Gastrocnemius medialis (tissue), 4 donors: ENCODE data around the gene TMED3.

Experiments
- CTCF ChIP-seq, 5 experiments: fragments of 450-650 bp in 3 of 5; fragments of 200-600 bp in 2 of 5; sonication (generic) in 2 of 5; IDR thresholded peaks in 4 of 5; conservative IDR thresholded peaks in 1 of 5; 1 replicate in 4 of 5; 2 replicates in 1 of 5; pipeline ENCODE4 v1.5.1; 2016 to 2019; ENCODE audit warnings: antibody characterized with exemption in 5 of 5, mild to moderate bottlenecking in 3 of 5, moderate library complexity in 3 of 5
- POLR2A ChIP-seq, 2 donors: fragments of 450-650 bp; IDR thresholded peaks; one replicate each; pipeline ENCODE4 v1.6.1; 2017; ENCODE audit warnings: antibody characterized with exemption in 2 of 2, mild to moderate bottlenecking in 2 of 2, moderate library complexity in 2 of 2

- TF ChIP-seq CTCF (IDR thresholded peaks at IDR 0.05 in 4 of 5, conservative IDR thresholded peaks at IDR 0.05 in 1 of 5) (no peak), POLR2A (IDR thresholded peaks at IDR 0.05) (no peak)
Observed at GRCh38 chr15:79283252-79284048, 27.5 kb upstream of the TMED3 start.
